Endothelial cell of umbilical vein (primary cell): Measurements from ENCODE around the gene UBASH3B. TPM values are rescaled to one million over a fixed set of nuclear protein-coding genes. Genes with fewer than 3 reads are reported as not detected.

Experiments
- BruUV-seq: library from RNA; stranded (reverse); fragments of 400-500 nt; replicated peaks from 2 replicates; lab custom pipeline; 2021; lab: Mats Ljungman, UMichigan
- CTCF ChIA-PET: fragments of 300-600, 350-600 bp; sonication (Branson Sonifier 250); formaldehyde crosslinking; loops from one replicate; lab custom pipeline; 2021; ENCODE audit warnings: antibody characterized with exemption, inconsistent platforms; lab: Charles Lee
- POLR2A ChIA-PET: fragments of 300-600, 350-600 bp; sonication (Branson Sonifier 250); formaldehyde crosslinking; loops from one replicate; lab custom pipeline; 2021; ENCODE audit warnings: antibody characterized with exemption, inconsistent platforms; lab: Charles Lee
- DNase-seq: peaks from one replicate; pipeline ENCODE4 v3.0.0-alpha.2; 2011; ENCODE audit warnings: low read depth, low spot score
- FAIRE-seq: peaks from 2 replicates; lab custom pipeline; 2011; peaks lifted over from hg19 to GRCh38; lab: Jason Lieb, UNC
- H2AFZ ChIP-seq: 2 replicates; pipeline ENCODE4 v1.6.0; 2012; ENCODE audit warnings: low read depth, low read length, control low read depth, inconsistent platforms
- H3K27ac ChIP-seq: 2 replicates; pipeline ENCODE4 v1.5.1; 2011; ENCODE audit warnings: low read depth, mild to moderate bottlenecking, control low read depth, low read length, moderate library complexity; ENCODE audit not compliant: insufficient read depth
- H3K27me3 ChIP-seq, 2 experiments: 2 replicates each; pipeline versions ENCODE4 v1.6.0 to v1.6.1; 2011; ENCODE audit warnings: low read length in 2 of 2, mixed read lengths in 1 of 2; ENCODE audit not compliant: control insufficient read depth in 2 of 2, insufficient read depth in 2 of 2
- H3K36me3 ChIP-seq, 2 experiments: 2 replicates in 1 of 2; 3 replicates in 1 of 2; pipeline ENCODE4 v1.5.1; 2011; ENCODE audit warnings: low read length in 2 of 2, mild to moderate bottlenecking in 1 of 2, moderate library complexity in 1 of 2; ENCODE audit not compliant: control insufficient read depth in 2 of 2, insufficient read depth in 2 of 2; ENCODE audit errors: extremely low read depth in 1 of 2
- H3K4me1 ChIP-seq: 3 replicates; pipeline ENCODE4 v1.5.1; 2011; ENCODE audit warnings: mild to moderate bottlenecking, low read length; ENCODE audit not compliant: control insufficient read depth, insufficient read depth; ENCODE audit errors: extremely low read depth
- H3K4me2 ChIP-seq: 2 replicates; pipeline ENCODE4 v1.6.1; 2011; ENCODE audit warnings: low read length, control low read depth, mixed read lengths; ENCODE audit not compliant: insufficient read depth
- H3K4me3 ChIP-seq, 3 experiments: fragments of 200-600 bp in 1 of 3; sonication (generic), shearing (Covaris generic) in 1 of 3; replicated peaks in 1 of 3; 2 replicates each; pipeline ENCODE4 v1.5.1; 2011 to 2016; ENCODE audit warnings: control low read depth in 3 of 3, low read length in 3 of 3, mild to moderate bottlenecking in 2 of 3, inconsistent platforms in 1 of 3, low read depth in 1 of 3, moderate library complexity in 1 of 3; ENCODE audit not compliant: insufficient read depth in 1 of 3
- H3K79me2 ChIP-seq: 2 replicates; pipeline ENCODE4 v1.6.0; 2012; ENCODE audit warnings: low read length, inconsistent platforms; ENCODE audit not compliant: control insufficient read depth, insufficient read depth
- H3K9ac ChIP-seq: replicated peaks from 2 replicates; pipeline ENCODE3; 2011; ENCODE audit warnings: low read length, control low read depth; ENCODE audit not compliant: insufficient read depth; ENCODE audit errors: extremely low read depth
- H3K9me1 ChIP-seq: replicated peaks from 3 replicates; pipeline ENCODE4 v1.6.0; 2011; ENCODE audit warnings: mild to moderate bottlenecking, low read length; ENCODE audit not compliant: control insufficient read depth, insufficient read depth; ENCODE audit errors: extremely low read depth
- H3K9me3 ChIP-seq: replicated peaks from 2 replicates; pipeline ENCODE4 v1.5.1; 2012; ENCODE audit warnings: low read length, inconsistent platforms; ENCODE audit not compliant: control insufficient read depth, insufficient read depth
- H4K20me1 ChIP-seq: replicated peaks from 2 replicates; pipeline ENCODE3; 2011; ENCODE audit warnings: mild to moderate bottlenecking, low read length; ENCODE audit not compliant: control insufficient read depth, insufficient read depth; ENCODE audit errors: extremely low read depth
- FOS ChIP-seq: IDR thresholded peaks from 2 replicates; pipeline ENCODE4 v1.6.1; 2011; ENCODE audit warnings: mild to moderate bottlenecking, low read length, moderate library complexity, borderline replicate concordance; ENCODE audit not compliant: insufficient read depth
- JUN ChIP-seq: IDR thresholded peaks from 2 replicates; pipeline ENCODE4 v1.6.1; 2011; ENCODE audit warnings: borderline replicate concordance, low read depth; ENCODE audit not compliant: insufficient read length, insufficient read depth
- MYC ChIP-seq: IDR thresholded peaks from one replicate; pipeline ENCODE4 v1.6.1; 2011; ENCODE audit warnings: mild to moderate bottlenecking, low read depth, low read length
- dilution Hi-C: fragments of 300-500 bp; cut with MboI; formaldehyde crosslinking; loops from one replicate; pipeline ENCODE4 v1.15.0; 2019; ENCODE audit warnings: low sequenced_read_pairs; ENCODE audit not compliant: extremely low pct_ligation_motif_present
- intact Hi-C: fragments of 100-400 bp; cut with micrococcal nuclease; formaldehyde crosslinking; loops from one replicate; pipeline ENCODE4 v1.10.0; 2022
- polyA plus RNA-seq, 4 experiments: library from polyadenylated mRNA; depleted of rRNA in 3 of 4; stranded (reverse) in 3 of 4; unstranded in 1 of 4; fragments of >200 nt; gene quantifications; 2 replicates each; pipeline versions ENCODE4 v1.2.1 to v1.2.3, GENCODE V29; 2011 to 2012; ENCODE audit warnings: missing spikeins in 1 of 4
- total RNA-seq: library from RNA; stranded (reverse); gene quantifications from 2 replicates; pipeline ENCODE4 v1.2.3, GENCODE V29; 2021
- TF ChIP-seq, protein P1 (sequence below), 2 donors: IDR thresholded peaks; 1 replicate in 1 of 2; 2 replicates in 1 of 2; pipeline ENCODE4 v1.5.1; 2011; ENCODE audit warnings: low read length in 2 of 2, mild to moderate bottlenecking in 2 of 2, moderate library complexity in 2 of 2, control low read depth in 1 of 2, inconsistent platforms in 1 of 2, low read depth in 1 of 2; ENCODE audit not compliant: insufficient read depth in 1 of 2; ENCODE audit errors: extremely low read depth in 1 of 2

Gene UBASH3B
- total and polyA plus RNA-seq, 2 donors (not counting 3 experiments of a cell fraction or from before 2014, with no cell fraction given), result 23.7 to 38.1 TPM

DNA sequence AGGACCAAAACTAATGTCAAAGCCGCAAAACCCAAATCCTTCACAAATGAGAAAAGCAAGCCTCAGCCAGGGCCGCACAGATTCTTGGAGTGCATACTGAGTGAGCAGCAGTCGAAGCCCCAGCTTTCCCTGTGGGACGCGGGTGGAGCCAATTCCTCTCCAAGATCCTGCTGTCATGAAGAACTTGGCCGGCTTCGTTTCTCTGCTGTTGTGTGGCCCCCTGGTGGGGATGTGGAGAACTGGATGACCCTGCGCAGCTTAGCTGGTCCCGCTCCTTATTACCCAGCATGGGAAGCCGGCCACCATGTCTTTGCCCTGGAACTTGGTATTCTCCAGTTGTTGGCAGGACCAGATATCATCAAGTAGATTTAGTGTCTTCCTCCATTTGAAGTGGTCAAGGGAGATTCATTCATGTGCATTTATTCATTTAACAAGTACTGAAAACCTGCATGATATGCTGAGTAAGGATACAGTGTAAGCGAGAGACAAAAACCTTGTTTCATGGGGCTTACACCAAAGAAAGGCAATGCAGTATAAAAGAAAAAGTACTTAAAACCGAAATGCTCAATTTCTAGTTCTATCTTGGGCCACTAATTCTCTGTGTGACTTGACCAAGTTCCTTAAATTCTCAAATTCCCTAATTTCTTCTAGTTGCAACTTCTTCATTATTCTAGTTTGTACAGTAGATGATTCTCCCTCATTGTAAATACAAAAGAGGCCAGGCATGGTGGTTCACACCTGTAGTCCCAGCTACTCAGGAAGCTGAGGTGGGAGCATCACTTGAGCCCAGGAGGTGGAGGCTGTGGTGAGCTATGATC, 126.1 kb downstream of the UBASH3B start:
- no TSS peak for BruUV-seq
- peaks cover 3 to 4% of the 10 kb centered on the region in 2 experiments for H3K36me3 ChIP-seq
- no peaks in the 10 kb centered on the region for H3K27me3 ChIP-seq
- H3K27ac ChIP-seq, result no peak overlapping the region
- ChIA-PET CTCF (interaction anchor here (0.6 to 17.5 kb wide), 46 partner anchors 9 to 272 kb away, joined by 3 to 493 read pairs (median 6); partner anchors contain the start of gene UBASH3B), POLR2A (interaction anchor here (0.6 to 1.1 kb wide), 3 partner anchors 57 to 1555 kb away, joined by 3 to 4 read pairs (median 3); no protein-coding TSS in a partner anchor)
- H2AFZ ChIP-seq, result no peak overlapping the region
- no peaks in the 10 kb centered on the region for H3K9me3 ChIP-seq
- no peak for TF ChIP-seq JUN
- no peak for TF ChIP-seq FOS
- TF ChIP-seq MYC, result no peak
- TF ChIP-seq, protein P1, sequence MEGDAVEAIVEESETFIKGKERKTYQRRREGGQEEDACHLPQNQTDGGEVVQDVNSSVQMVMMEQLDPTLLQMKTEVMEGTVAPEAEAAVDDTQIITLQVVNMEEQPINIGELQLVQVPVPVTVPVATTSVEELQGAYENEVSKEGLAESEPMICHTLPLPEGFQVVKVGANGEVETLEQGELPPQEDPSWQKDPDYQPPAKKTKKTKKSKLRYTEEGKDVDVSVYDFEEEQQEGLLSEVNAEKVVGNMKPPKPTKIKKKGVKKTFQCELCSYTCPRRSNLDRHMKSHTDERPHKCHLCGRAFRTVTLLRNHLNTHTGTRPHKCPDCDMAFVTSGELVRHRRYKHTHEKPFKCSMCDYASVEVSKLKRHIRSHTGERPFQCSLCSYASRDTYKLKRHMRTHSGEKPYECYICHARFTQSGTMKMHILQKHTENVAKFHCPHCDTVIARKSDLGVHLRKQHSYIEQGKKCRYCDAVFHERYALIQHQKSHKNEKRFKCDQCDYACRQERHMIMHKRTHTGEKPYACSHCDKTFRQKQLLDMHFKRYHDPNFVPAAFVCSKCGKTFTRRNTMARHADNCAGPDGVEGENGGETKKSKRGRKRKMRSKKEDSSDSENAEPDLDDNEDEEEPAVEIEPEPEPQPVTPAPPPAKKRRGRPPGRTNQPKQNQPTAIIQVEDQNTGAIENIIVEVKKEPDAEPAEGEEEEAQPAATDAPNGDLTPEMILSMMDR (IDR thresholded peaks at IDR 0.05; ENCODE audit: extremely low read depth in 1 of 2, insufficient read depth in 1 of 2, low read depth in 1 of 2, low read length in 2 of 2), result peak; percentile 92 to 94
- no peaks in the 10 kb centered on the region for H4K20me1 ChIP-seq
- no peak overlapping the region for H3K9ac ChIP-seq
- intact Hi-C loops, result loop anchor here (1.0 to 5.0 kb wide), 7 partner anchors 49 to 201 kb away; partner anchors contain the start of gene UBASH3B
- FAIRE-seq, result peak; percentile 98
- dilution Hi-C loops, result no loop called here
- no peak overlapping the region for H3K4me2 ChIP-seq
- peak; percentile 90 for DNase-seq
- no peaks in the 10 kb centered on the region for H3K79me2 ChIP-seq
- H3K4me1 ChIP-seq, result peaks cover 33% of the 10 kb centered on the region
- H3K4me3 ChIP-seq, result no peak overlapping the region
- H3K9me1 ChIP-seq, result no peaks in the 10 kb centered on the region
